ENCODE results near the gene SHISA9.

The SHISA9 gene

DNA sequence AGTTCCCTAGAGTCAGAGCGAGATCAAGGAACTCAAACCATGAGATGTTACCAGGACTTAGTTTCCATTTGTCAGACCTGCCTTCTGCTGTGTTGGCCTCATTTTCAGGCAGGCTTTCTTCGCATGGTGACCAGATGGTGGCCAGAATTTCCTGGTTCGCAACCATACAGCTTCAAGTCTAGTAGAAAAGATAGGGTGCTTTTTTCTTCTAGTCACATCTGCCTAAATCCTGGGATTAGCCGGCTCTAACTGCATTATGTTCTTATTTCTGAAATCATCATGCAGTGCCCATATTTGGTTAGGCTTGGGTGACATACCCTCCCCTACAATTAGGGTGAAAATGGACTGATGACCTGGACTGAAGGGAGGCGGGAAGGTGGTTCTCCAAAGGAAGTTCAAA is 131.5 kb downstream of the SHISA9 start:
- no peak for DNase-seq

DNA sequence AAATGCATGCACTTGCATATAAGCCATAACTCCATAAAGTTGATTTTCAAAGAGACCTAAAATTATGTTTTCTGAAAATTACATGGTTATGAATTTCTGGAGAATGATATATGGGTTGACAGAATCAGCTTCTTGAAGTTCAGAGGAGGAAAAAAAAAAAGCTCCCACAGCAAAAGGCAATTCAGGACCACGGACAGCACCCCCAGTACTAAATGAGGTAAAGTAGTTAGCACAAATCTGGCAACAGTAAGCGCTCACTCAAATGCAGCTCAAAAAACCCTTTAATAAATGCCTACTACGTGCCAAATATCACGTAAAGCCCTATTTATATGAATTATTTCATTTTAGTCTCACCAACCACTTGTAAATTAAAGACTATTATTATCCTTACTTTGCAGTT is 135.2 kb downstream of the SHISA9 start:
- DNase-seq, result peak in 1 of 6 experiments; percentile 5

DNA sequence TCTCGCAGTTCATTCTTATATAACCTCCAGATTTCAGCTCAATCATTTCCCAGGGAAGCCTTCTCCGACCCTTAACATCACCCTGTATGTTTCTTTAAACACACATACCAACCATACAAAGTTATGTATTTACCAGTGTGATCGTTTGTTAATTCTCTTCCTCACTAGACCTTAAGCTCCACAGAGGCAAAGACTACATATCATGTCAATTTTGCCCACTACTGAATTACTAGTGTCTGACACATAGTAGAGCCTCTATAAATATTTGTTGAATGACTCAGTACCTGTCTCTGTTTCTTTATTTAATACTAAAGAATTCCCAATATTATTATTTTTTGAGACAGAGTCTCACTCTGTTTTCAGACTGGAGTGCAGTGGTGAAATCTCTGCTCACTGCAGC is 137.2 kb downstream of the SHISA9 start:
- no peak for DNase-seq

DNA sequence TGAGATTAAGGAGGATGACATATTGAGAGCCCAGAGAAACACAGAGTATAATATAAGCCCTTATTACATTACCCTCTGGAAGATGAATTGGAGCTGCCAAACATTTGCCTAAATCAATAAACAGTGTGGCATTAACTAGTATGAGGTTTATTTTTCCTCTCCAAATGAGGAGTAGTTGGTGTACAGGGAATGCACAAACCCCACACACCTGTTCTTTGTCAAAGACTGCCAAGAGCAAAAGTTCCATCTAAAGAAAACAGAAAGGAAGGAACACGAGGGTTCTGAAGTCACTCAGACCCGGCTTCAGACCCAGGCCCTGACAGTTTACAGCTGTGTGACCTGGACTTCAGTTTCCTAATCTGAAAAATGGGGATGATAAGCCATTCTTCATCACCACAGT is 138.1 kb downstream of the SHISA9 start:
- DNase-seq, result no peak

DNA sequence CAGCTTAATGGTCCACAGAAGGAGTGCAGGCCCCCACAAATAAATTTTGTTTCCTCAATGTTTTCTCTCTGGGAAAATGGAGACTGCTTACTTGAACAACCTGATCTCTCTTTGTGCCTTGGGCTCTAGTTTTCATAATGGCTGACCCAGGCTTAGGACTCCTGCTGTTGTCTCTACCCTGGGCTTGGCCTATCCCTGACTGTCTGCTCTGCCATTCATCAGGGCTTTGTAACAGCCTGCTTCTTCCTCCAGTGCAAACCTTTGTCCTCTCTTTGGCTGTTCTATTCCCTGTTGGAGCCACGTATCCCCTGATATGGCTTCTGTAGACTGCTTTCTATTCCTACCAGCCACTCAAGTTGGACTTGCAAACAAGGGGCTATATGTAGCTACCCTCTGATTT is 139.8 kb downstream of the SHISA9 start:
- no peak for DNase-seq

DNA sequence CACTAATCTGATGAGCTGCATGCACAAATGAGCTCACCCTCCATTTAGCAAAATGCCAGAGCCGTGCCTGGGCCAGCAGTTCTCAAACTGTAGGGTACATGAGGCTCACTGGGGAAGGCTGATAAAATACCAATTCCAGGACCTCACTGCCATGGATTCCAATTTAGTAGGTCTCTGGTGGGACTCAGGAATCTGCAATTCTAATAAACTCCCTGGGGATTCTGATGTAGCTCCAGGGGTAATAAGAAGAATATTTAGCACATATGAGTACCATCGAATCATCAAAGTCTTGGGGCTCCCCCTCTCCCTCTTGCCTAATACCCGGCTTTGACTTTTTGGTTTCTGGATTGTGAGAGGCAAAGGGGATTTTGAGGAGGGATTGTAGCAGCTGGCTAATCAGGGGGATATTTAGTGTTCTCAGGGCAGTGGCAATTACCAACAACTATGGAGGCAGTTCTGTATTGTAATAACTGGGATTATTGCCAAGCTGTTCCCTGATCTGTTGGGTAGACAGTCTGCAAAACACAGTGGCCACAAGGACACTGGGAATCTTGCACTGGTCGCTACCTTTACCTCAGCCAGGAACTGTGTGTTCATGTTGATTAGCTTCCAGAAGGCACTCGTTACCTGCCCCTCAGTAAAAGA is 140.4 kb downstream of the SHISA9 start:
- DNase-seq, result no peak

DNA sequence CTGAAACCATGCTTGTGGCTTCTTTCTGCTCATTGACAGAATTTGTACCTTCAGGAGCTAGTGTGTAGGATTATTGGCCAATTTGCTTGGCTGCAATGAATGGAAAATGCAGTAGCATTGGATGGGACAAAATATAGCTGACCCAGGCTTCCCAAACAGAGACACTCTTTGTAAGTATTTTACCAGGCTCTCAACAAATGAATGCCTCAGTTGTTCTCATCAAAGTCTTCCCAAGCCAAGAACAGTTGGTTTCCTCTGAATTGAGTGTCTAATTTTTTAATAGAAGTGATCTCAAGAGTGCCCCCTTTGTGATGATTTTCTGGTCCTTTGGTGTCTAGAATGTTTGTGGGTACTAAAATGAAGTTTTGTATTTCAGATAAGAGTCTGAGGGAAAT is 140.9 kb downstream of the SHISA9 start:
- DNase-seq, result no peak

DNA sequence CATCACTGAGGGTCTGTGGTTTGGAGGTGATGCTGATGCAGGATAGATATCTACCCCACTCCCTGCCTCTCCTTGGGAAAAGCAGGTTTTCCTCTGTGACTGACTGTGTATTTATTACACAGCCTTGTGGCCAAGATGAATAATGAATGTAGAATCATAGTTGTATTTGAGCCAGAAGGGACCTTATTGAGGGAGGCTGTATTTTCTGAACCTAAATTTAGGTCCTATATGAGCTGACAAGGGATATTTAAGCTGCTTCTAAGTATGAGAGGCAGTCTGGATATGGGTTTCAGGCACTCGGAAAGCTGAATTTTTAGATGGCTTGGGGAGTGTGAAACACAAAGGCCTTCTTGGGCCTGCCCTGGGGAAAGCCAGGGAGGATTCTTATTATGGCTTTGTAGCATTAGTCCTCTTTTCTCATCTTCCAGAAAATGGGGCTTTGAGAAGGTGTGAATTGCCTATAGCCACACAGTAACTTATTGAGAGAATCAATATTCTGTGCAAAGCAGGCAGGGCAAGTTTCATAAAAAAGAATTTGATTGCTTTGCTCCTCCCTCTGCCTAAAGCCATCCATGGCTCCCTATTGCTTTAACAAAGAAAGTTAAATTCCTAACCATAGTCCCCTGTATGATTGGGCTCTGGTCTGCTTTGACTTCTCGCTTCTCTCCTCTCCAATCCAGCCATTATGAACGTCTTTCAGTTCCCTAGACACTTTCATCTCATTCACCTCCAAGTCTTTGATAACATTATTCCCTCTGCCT is 144.8 kb downstream of the SHISA9 start:
- no peak for DNase-seq

DNA sequence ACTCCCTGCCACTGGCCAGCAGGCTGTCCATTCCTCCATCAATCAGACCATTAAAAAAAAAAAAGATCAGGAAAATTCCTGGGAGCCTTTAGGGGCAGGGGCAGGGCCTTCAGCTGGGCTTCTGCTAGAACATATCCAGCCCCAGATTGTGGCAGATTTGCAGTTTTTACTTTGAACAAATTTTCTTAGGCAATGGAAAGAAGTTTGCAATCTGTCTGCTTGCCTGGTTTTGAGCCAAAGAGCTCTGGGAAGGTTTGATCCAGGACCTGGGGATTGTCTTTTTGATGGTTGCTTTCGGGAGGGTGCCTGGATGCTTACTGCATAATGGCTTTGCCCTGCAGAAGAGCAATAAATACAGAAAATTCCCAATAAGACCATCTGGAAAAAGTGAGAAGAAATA is 145.9 kb downstream of the SHISA9 start:
- DNase-seq, result no peak

DNA sequence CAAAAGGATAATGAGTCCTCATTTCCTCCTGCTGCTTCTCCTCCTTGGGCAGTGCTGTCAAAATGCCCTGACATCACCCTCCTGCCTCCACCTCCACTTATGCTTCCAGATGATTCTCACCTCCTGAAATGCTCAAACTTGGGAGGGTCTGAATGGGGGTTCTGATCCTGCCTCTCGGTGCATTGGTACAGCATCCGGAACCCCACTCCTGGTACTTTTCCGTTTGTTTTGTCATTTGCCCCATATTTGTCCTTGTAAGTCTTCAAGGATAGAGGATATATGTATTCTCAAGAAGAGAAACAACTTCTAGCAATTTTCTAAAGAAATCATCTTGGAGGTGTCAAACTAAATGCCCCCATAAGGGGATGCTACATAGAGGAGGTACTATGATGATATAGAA is 148.3 kb downstream of the SHISA9 start:
- no peak for DNase-seq

DNA sequence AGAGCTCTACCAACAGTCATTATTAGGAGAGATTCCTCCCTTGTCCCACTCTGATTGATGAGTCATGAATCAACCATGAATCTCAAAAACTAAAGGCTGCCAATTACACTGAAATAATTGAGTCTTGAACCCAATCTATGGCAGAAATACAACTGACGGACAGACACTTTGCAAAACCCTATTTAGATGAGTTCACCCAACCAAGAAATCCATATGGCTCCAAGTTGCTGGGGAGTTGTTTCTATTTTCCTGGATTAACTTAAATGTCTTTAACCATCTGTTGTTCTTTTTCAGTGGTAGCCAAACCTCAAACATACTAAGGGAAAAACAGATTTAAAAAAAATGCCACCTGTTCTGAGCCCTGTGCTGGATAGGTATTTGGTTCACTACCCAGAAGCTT is 151.0 kb downstream of the SHISA9 start:
- DNase-seq, result no peak

DNA sequence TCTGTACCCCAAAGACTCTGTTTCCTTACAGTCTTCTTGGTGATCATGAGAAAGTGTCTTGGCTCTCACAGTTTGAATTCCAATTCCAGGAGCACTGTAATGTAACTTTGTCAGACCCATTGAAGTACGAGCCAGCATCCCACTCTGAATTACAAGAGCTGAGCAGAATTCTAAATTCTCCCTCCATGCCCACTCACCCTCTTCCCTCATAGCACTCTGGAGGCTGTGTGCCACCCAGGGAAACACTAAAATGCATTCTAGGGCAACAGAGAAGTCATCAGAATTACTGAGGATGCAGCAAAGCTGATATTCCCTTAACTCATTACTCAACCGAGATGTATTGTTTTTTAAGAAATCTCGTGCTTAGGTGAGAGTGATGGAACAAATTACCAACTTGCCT is 154.1 kb downstream of the SHISA9 start:
- DNase-seq, result no peak

DNA sequence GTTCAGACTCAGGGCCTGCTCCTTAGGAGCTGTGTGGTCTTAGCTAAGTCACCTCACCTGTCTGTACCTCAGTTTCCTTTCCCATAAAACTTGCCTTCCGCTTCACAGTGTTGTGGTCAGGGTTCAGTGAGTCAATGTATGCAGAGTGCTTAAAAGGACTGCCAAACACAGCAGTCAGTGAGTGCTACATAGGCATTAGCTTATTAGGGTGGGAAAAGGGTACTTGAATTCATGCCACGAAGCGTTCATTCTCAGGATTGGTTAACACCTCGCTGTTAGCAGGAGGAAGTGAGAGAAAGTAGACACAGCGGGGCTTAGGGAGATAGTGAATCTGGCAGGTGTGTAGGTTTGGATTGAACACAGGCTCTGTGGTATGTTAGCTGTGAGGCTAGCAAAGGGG is 155.2 kb downstream of the SHISA9 start:
- DNase-seq, result no peak

DNA sequence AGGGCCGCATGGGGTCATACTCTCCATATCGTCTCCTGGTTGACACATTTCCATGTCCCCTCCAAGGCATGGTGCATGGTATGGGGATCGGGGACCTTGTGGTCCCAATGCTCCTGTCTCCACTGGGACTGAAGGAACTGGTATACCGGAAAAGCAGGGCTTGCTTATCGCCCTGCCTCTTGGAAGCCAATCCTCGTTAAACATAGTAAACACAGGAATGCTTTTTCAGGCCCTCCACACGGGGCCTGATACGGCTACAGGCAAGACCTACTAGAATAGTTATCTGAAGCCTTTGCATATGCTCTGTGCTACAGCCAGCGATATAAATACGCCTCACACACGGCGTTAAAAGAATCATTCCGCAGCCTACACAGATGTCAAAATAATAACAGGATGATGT is 159.5 kb downstream of the SHISA9 start:
- DNase-seq, result no peak

DNA sequence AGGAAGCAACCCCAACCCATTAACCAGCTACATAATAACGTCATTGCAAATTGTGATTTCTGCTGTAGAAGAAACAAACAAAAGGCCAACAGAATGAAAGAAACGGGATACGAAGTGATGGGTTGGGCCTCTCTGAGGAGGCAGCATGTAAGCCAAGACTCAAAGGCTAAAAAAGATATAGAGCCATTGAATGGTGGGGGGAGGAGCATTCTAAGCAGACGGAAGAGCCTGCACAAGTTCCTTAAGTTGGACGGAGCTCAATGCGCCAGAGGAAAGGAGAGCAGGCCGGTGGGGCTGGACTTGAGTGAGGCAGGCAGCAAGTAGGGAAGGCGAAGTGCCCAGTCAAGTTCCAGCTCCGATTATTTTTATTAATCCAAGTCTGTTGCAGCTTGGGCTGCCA is 160.3 kb downstream of the SHISA9 start:
- DNase-seq, result no peak

DNA sequence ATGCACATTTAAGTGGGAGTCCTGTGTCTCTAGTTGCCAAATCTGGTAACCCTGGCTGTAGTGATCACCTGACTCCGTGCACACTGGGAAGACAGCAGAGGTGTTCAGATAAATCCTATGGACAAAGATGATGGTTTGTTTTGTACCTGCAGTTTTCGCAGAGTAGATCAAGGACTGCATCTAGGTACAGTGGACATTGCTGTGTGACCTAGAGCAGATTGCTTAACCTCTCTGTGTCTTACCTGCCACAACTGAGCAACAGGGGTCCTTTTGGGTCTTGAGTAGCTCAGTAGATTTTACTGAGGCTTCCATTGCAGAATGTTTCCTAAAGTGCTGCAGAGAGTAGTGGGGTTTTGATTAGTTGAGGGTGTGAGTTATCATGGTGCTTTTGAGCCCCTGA is 160.8 kb downstream of the SHISA9 start:
- no peak for DNase-seq

DNA sequence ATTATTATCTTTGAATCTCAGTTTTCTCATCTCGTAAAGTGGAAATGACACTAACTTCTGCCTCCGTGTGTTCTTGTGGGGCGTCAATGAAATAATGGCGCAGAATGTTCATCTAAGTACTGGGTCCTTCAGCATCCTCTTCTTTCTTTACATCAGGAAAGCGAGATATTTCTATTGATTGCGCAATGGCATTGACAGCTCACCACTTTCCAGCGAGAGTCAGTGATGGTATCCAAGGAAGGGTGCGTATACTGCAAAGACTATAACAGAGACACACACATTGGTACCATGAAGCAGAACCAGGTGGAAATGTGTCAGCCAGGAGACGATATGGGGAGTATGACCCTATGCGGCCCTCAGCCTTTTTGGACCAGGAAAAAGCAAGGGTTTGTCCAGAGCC is 162.1 kb downstream of the SHISA9 start:
- DNase-seq, result no peak

DNA sequence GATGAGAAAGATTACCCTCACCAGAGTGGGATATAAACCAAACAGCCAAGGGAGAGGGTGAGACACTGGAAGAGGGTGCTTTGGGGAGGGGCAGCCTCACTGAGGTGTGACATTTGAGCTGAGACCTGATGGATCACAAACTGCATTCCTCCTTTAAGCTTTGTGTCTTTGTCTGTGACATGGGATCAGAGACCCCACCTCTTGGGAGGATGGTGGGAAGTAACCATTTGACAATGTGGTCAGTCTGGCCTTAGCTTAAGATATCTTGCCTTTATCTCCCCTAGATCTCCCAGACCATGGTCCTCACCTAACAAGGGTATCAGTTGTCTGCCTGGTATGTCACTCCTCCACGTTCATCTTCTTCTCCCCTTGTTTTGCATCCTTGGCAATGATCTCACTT is 163.4 kb downstream of the SHISA9 start:
- no peak for DNase-seq

DNA sequence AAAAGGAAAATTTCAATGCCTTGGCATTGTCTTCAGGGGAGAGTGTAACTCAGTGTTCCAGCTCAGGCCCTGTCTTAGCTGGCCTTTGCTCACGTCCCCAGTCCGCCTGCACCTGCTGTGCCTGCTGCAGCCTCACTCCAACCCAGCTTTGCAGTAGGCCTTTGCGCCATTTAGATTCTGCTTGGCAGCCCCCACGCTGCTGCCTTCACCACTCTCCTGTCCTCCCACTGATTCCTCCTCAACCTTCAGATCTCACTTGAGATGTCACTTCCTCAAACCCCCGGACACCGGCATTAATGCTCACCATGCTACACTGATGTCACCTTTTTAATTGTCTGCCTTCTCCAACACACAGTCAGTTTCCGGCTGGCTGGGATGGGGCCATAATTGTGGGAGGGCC is 166.2 kb downstream of the SHISA9 start:
- DNase-seq, result no peak

DNA sequence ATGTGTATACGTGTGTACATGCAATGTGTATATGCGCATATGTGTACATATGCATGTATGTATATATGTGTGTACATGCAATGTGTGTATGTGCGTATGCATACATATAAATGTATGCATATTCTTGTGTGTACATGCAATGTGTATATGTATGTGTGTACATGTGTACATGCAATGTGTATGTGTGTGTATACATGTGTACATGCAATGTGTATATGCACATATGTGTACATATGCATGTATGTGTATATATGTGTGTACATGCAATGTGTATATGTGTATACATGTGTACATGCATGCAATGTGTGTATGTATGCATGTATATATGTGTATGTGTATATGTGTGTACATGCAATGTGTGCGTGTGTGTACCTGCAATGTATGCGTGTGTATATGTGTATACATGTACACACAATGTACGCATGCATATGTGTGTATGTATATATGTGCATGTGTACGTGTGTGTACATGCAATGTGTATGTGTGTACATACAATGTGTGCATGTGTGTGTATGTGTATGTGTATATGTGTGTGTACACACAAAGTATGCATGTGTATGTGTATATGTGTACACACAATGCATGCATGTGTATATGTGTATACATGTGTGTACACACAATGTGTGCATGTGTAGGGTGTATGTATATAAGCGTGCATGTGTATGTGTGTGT is 167.7 kb downstream of the SHISA9 start:
- DNase-seq, result no peak

DNA sequence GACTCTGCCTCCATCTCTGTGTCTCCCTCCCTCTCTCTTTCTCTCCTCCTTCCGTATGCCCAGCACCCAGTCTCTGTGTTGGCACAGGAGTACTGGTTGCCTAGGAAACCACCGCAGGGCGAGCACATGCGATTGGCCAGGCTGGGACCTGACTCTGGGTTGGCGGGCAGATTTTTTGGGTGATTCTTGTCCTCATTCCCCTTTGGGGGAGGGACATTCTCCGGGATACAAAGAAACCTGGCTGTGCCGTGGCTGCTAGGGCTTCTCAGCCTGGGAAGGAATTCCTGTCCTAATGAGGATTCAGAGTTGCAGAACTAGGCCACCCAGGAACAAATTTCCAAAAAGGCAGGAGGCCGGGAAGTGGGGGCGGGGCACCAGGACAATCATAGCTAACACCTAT is 168.9 kb downstream of the SHISA9 start:
- no peak for DNase-seq

DNA sequence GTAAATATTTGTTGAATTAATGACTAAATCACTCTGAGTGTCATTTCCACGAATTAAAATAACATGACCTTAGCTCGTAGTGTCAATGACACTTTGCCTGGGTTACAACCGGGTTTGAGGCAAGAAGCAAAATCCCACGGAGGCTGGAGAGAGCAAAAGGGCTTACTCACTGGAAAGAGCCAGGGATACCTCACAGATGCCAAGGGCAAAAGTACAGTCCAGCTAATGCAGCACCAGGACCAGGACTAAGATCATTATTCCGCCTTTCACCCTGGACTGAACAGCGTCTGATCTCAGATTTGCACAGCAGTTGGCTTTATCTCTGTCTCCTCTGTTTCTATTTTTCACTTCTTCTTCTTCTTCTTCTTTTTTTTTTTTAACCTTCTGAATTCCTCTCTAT is 175.5 kb downstream of the SHISA9 start:
- no peak for DNase-seq

DNA sequence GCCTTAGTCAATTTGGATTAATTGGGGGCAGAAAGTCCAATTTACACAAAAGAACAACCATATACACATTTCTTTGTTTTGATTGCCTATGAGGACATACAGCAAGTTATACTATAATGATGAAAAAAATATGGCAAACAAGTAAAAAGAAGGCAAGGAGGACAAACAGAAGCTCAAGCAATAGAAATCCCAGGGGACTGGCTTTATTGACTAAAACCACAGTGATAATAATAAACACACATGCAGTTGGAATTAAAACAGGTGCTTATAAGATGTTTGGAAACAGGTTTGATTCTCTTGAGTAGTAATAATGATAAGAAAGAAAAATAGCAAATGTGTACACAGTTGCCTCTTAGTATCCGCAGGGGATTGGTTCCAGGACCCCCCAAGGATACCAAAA is 176.4 kb downstream of the SHISA9 start:
- no peak for DNase-seq

DNA sequence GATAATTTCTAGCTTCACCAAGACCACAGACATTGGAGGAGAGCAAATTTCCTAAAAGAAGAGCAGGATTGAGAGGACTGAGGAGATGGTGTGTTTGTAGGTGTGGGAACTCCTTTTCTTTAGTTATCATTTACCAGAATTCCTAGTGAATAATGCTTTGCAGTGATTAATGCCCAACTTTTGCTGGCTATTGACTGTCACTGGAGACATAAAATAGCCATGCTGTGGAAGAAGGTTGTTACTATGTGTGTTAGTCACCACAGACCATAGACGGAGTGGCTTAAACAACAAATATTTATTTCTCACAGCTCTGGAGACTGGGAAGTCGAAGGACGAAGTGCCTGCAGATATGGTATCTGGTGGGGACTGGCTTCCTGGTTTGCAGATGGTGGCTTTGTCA is 179.1 kb downstream of the SHISA9 start:
- no peak for DNase-seq

All from stimulated activated naive CD4-positive, alpha-beta T cell (primary cell).